ENCODE data around the gene PLA2G6.

PLA2G6 gene

DNA sequence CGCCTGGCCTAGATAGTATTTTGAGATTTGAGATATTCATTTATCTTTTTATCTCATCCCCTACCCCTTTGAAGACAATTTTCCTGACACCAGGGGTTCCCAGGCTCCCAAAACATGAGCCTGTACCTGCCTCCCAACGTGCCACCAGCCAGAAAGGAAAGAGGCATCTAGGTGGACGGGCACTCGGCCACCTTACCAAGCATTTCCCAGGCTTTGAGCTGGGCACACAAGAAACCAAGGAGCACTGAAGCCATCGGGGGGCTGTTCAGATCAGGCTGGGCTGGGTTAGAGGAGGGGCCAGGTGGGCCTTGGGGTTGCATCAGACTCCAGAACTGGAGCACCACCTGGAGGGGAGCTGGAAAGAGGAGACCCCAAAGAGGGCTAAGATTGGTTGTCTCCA is 42.7 kb downstream of the PLA2G6 start:
- TF ChIP-seq TAF1 (IDR thresholded peaks at IDR 0.05; ENCODE audit: borderline replicate concordance, insufficient read depth, low read length) (no peak), POLR2AphosphoS5 (IDR thresholded peaks at IDR 0.05; ENCODE audit: low read depth, low read length) (no peak), FOXP2 (optimal IDR thresholded peaks at IDR 0.05; ENCODE audit: borderline replicate concordance, extremely low read depth, extremely low read length, insufficient read depth) (no peak), SIN3A (IDR thresholded peaks at IDR 0.05; ENCODE audit: borderline replicate concordance, insufficient read depth, low read length) (no peak)
- TF ChIP-seq, protein P1, sequence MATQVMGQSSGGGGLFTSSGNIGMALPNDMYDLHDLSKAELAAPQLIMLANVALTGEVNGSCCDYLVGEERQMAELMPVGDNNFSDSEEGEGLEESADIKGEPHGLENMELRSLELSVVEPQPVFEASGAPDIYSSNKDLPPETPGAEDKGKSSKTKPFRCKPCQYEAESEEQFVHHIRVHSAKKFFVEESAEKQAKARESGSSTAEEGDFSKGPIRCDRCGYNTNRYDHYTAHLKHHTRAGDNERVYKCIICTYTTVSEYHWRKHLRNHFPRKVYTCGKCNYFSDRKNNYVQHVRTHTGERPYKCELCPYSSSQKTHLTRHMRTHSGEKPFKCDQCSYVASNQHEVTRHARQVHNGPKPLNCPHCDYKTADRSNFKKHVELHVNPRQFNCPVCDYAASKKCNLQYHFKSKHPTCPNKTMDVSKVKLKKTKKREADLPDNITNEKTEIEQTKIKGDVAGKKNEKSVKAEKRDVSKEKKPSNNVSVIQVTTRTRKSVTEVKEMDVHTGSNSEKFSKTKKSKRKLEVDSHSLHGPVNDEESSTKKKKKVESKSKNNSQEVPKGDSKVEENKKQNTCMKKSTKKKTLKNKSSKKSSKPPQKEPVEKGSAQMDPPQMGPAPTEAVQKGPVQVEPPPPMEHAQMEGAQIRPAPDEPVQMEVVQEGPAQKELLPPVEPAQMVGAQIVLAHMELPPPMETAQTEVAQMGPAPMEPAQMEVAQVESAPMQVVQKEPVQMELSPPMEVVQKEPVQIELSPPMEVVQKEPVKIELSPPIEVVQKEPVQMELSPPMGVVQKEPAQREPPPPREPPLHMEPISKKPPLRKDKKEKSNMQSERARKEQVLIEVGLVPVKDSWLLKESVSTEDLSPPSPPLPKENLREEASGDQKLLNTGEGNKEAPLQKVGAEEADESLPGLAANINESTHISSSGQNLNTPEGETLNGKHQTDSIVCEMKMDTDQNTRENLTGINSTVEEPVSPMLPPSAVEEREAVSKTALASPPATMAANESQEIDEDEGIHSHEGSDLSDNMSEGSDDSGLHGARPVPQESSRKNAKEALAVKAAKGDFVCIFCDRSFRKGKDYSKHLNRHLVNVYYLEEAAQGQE (IDR thresholded peaks at IDR 0.05; ENCODE audit: insufficient read depth in 1 of 2, low read depth in 2 of 2, low read length in 2 of 2), result no peak

DNA sequence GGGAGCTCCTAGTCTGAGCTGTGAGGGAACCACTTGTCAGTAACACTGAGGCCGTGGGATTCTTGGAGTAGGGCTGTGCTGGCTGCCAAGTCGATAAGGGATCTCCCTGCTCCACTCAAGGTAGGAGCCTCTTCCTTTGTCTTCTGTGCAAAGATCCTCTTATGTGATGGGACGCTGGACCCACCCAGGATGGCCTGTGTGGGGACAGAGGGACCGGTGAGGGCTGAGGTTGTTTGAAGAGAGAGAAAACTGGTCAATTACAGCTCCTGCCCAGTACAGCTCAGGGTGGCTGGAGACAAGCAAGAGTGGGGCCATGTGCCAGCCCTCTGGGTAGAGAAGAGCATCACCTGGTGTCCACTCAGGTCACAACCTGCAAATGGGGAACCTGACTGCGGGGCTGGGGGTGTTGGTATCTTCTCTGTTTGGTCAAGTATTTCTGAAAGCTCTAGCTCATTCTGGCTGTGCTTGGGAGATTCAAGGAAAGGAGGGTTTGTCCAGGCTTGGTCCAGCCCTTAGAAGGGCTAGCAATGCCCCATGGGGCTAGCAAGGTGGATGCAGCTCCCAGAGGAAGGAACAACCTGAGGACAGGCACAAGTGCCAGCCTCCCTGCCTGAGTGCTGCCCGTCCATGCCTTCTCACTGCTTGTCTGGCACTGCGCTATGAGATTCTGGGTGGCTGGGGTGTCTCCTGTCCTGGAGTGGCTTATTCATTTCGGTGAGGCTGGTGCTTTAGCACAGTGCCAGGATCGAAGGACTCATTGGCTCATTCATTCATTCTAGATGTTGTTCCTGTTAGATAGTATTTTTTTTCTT is 43.5 kb downstream of the PLA2G6 start:
- TF ChIP-seq FOXP2 (optimal IDR thresholded peaks at IDR 0.05; ENCODE audit: borderline replicate concordance, extremely low read depth, extremely low read length, insufficient read depth), result no peak
- TF ChIP-seq, protein P1 (IDR thresholded peaks at IDR 0.05; ENCODE audit: insufficient read depth in 1 of 2, low read depth in 2 of 2, low read length in 2 of 2), result no peak
- TF ChIP-seq TAF1 (IDR thresholded peaks at IDR 0.05; ENCODE audit: borderline replicate concordance, insufficient read depth, low read length), result no peak
- TF ChIP-seq POLR2AphosphoS5 (IDR thresholded peaks at IDR 0.05; ENCODE audit: low read depth, low read length), result no peak
- no peak for TF ChIP-seq SIN3A (IDR thresholded peaks at IDR 0.05; ENCODE audit: borderline replicate concordance, insufficient read depth, low read length)

DNA sequence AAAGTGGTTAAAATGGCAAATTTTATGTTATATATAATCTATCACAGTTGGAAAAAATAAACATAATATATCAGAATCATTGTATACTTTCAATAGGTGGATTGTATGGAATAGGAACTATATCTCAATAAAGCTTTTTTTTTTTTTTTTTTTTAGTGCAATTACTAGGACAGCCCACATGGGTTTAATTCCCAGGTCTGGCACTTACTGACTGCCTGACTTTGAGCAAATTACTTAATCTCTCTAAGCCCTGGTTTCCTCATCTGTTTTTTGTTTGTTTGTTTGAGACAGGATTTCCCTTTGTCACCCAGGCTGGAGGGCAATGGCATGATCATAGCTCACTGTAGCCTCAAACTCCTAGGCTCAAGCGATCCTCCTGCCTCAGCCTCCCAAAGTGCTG is 45.0 kb downstream of the PLA2G6 start:
- TF ChIP-seq TAF1 (IDR thresholded peaks at IDR 0.05; ENCODE audit: borderline replicate concordance, insufficient read depth, low read length), result no peak
- TF ChIP-seq POLR2AphosphoS5 (IDR thresholded peaks at IDR 0.05; ENCODE audit: low read depth, low read length), result no peak
- no peak for TF ChIP-seq FOXP2 (optimal IDR thresholded peaks at IDR 0.05; ENCODE audit: borderline replicate concordance, extremely low read depth, extremely low read length, insufficient read depth)
- TF ChIP-seq, protein P1 (IDR thresholded peaks at IDR 0.05; ENCODE audit: insufficient read depth in 1 of 2, low read depth in 2 of 2, low read length in 2 of 2), result no peak
- TF ChIP-seq SIN3A (IDR thresholded peaks at IDR 0.05; ENCODE audit: borderline replicate concordance, insufficient read depth, low read length), result no peak

DNA sequence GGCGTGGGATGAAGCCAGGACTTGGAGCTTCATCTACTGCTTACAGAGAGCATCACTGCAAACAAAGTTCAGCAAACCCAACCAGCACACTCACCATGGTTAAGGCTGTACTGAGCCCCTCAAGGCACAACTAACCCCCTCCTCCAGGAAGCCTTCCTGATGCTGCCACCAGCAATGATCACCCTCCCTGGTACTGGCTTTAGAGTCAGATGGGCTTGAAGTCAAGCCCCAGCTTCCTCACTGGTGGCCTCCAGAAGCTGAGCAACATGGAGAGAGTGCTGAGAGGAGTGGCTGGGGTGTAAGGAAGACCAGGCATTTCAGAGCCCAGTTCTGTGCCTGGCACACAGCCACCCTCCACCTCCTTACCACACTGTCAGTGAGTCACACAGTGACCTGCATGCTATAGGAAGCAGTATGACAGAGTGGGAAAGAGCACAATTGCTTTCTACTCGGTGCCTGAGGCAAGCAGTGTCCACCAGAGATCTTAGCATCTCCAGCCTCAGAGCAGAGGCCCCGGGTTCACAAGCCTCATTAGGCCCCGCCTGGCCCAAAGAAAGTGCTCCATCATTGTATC is 46.4 kb downstream of the PLA2G6 start:
- TF ChIP-seq FOXP2 (optimal IDR thresholded peaks at IDR 0.05; ENCODE audit: borderline replicate concordance, extremely low read depth, extremely low read length, insufficient read depth) (no peak), POLR2AphosphoS5 (IDR thresholded peaks at IDR 0.05; ENCODE audit: low read depth, low read length) (no peak), TAF1 (IDR thresholded peaks at IDR 0.05; ENCODE audit: borderline replicate concordance, insufficient read depth, low read length) (no peak), SIN3A (IDR thresholded peaks at IDR 0.05; ENCODE audit: borderline replicate concordance, insufficient read depth, low read length) (no peak)
- TF ChIP-seq, protein P1 (IDR thresholded peaks at IDR 0.05; ENCODE audit: insufficient read depth in 1 of 2, low read depth in 2 of 2, low read length in 2 of 2), result no peak
